Activated CD8-positive, alpha-beta memory T cell treated with anti-CD3 and anti-CD28 coated beads for 36 hours (primary cell): Measurements from ENCODE around the gene SLAMF1. TPM values are rescaled to one million over a fixed set of nuclear protein-coding genes. Genes with fewer than 3 reads are reported as not detected.
"Not testable (repeated sequence)": the region's sequence is repeated elsewhere in the genome, so short reads cannot be mapped to it uniquely, and the experiment has no call there.

ENCODE experiments used
- CTCF ChIA-PET: fragments of 350-600 bp; sonication (Branson Sonifier 250); formaldehyde crosslinking; loops from one replicate; lab custom pipeline; 2021; ENCODE audit warnings: antibody characterized with exemption; lab: Charles Lee
- POLR2A ChIA-PET: fragments of 350-600 bp; sonication (Branson Sonifier 250); formaldehyde crosslinking; loops from one replicate; lab custom pipeline; 2021; ENCODE audit warnings: antibody characterized with exemption; lab: Charles Lee
- total RNA-seq, 2 experiments: library from RNA; stranded (reverse); gene quantifications; one replicate each; pipeline ENCODE4 v1.2.3, GENCODE V29; 2021

SLAMF1 gene
- total RNA-seq, 2 experiments from 2014 or later, result 102 to 105 TPM

GRCh38 chr1:160670701-160671100 lies 23.9 kb upstream of the SLAMF1 start:
- POLR2A ChIA-PET, result no interaction called here

GRCh38 chr1:160669802-160670201 lies 23.0 kb upstream of the SLAMF1 start:
- CTCF ChIA-PET, result no interaction called here
- POLR2A ChIA-PET, result no interaction called here

More at GRCh38 chr1:160670701-160671100, 23.9 kb upstream of the SLAMF1 start:
- CTCF ChIA-PET, result no interaction called here

GRCh38 chr1:160669276-160669675 lies 22.4 kb upstream of the SLAMF1 start:
- POLR2A ChIA-PET, result no interaction called here
- CTCF ChIA-PET, result no interaction called here

GRCh38 chr1:160667896-160668295 lies 21.1 kb upstream of the SLAMF1 start:
- ChIA-PET POLR2A (no interaction called here), CTCF (no interaction called here)

GRCh38 chr1:160666079-160666442 lies 19.2 kb upstream of the SLAMF1 start:
- ChIA-PET CTCF (interaction anchor here (0.6 to 1.1 kb wide), 3 partner anchors 16 to 152 kb away, joined by 3 to 5 read pairs (median 4); no protein-coding TSS in a partner anchor), POLR2A (interaction anchor here (0.6 kb wide), 1 partner anchor 92 kb away, joined by 3 read pairs; no protein-coding TSS in a partner anchor)

GRCh38 chr1:160665330-160666078 lies 18.7 kb upstream of the SLAMF1 start:
- ChIA-PET CTCF (interaction anchor here (0.6 to 2.0 kb wide), 6 partner anchors 8 to 152 kb away, joined by 3 to 6 read pairs (median 6); partner anchors contain the start of gene SLAMF1), POLR2A (interaction anchor here (0.8 kb wide), 1 partner anchor 18 kb away, joined by 3 read pairs; the partner anchor contains the start of gene SLAMF1)

- ChIA-PET CTCF (interaction anchor here (1.5 to 2.0 kb wide), 4 partner anchors 9 to 19 kb away, joined by 4 to 6 read pairs (median 6); partner anchors contain the start of gene SLAMF1), POLR2A (interaction anchor here (0.8 kb wide), 1 partner anchor 17 kb away, joined by 3 read pairs; the partner anchor contains the start of gene SLAMF1)
Measured at GRCh38 chr1:160664573-160665051, 17.8 kb upstream of the SLAMF1 start.

GRCh38 chr1:160662910-160663309 lies 16.1 kb upstream of the SLAMF1 start:
- POLR2A ChIA-PET, result interaction anchor here (0.6 kb wide), 1 partner anchor 362 kb away, joined by 3 read pairs; no protein-coding TSS in a partner anchor
- CTCF ChIA-PET, result interaction anchor here (1.0 to 2.8 kb wide), 2 partner anchors 12 to 41 kb away, joined by 3 to 13 read pairs; no protein-coding TSS in a partner anchor

GRCh38 chr1:160659566-160659965 lies 12.7 kb upstream of the SLAMF1 start:
- ChIA-PET CTCF (no interaction called here), POLR2A (no interaction called here)

- POLR2A ChIA-PET, result no interaction called here
- CTCF ChIA-PET, result no interaction called here
Measured at GRCh38 chr1:160658814-160659193, 12.0 kb upstream of the SLAMF1 start.

- CTCF ChIA-PET, result no interaction called here
Measured at GRCh38 chr1:160658162-160658813, 11.4 kb upstream of the SLAMF1 start.

GRCh38 chr1:160657250-160657781 lies 10.5 kb upstream of the SLAMF1 start:
- ChIA-PET POLR2A (no interaction called here), CTCF (no interaction called here)

More at GRCh38 chr1:160658162-160658813, 11.4 kb upstream of the SLAMF1 start:
- POLR2A ChIA-PET, result no interaction called here

GRCh38 chr1:160656737-160657136 lies 9.9 kb upstream of the SLAMF1 start:
- ChIA-PET POLR2A (no interaction called here), CTCF (interaction anchor here (0.7 kb wide), 1 partner anchor 175 kb away, joined by 3 read pairs; no protein-coding TSS in a partner anchor)

- ChIA-PET POLR2A (no interaction called here), CTCF (interaction anchor here (1.3 kb wide), 1 partner anchor 21 kb away, joined by 5 read pairs; no protein-coding TSS in a partner anchor)
Measured at GRCh38 chr1:160653620-160654016, 6.8 kb upstream of the SLAMF1 start.

GRCh38 chr1:160652924-160653619 lies 6.2 kb upstream of the SLAMF1 start:
- POLR2A ChIA-PET, result no interaction called here
- CTCF ChIA-PET, result interaction anchor here (1.3 kb wide), 1 partner anchor 22 kb away, joined by 5 read pairs; no protein-coding TSS in a partner anchor

GRCh38 chr1:160652065-160652641 lies 5.3 kb upstream of the SLAMF1 start:
- CTCF ChIA-PET, POLR2A ChIA-PET: not testable (repeated sequence)

GRCh38 chr1:160651433-160652064 lies 4.7 kb upstream of the SLAMF1 start:
- POLR2A ChIA-PET, result no interaction called here
- CTCF ChIA-PET, result no interaction called here

- ChIA-PET POLR2A (interaction anchor here (0.6 to 2.5 kb wide), 13 partner anchors 9 to 151 kb away, joined by 3 to 14 read pairs (median 4); partner anchors contain the start of gene CD48), CTCF (interaction anchor here (0.6 to 2.8 kb wide), 6 partner anchors 17 to 343 kb away, joined by 3 to 11 read pairs (median 4); no protein-coding TSS in a partner anchor)
Measured at GRCh38 chr1:160647329-160647720, 481 bp upstream of the SLAMF1 start.
